Measurements from ENCODE around the gene ATP10B. TPM values are rescaled to one million over a fixed set of nuclear protein-coding genes. Genes with fewer than 3 reads are reported as not detected.
"Not testable (repeated sequence)": the region's sequence is repeated elsewhere in the genome, so short reads cannot be mapped to it uniquely, and the experiment has no call there.

The ATP10B gene
- polyA plus RNA-seq (2012; ENCODE audit: missing spikeins): 0.76 TPM

DNA sequence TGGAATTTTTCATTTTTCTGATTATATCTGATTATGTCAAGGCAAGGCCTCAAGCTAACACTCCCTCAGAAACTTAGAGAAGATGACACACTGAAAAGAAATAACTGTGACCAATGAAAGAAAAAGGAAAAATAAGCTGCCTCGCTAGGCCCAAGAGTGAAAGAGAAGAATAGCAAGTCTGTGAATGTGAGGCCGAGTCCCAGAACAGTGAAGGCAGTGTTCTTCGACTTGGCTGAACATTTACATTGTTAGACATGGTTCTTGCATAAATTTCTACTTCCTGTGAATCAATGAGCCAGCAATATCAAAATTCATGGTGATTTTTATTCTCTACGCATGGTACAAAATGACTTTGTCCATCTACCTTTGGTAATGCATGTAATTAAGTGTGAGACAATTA, at the start of gene ATP10B:
Gene ATP10B, minus strand, starts transcription at position 163 of the 400 bp plus-strand sequence. CDS start 164,137 bp downstream, outside the sequence.
- TF ChIP-seq POLR2A (IDR thresholded peaks at IDR 0.05; ENCODE audit: low read depth, low read length) (no peak), POLR2AphosphoS5 (IDR thresholded peaks at IDR 0.05; ENCODE audit: low read depth, low read length) (no peak), TAF1 (IDR thresholded peaks at IDR 0.05; ENCODE audit: borderline replicate concordance, low read depth, low read length) (no peak)
- DNase-seq (ENCODE audit: insufficient read length) (no peak), FAIRE-seq (no peak)

DNA sequence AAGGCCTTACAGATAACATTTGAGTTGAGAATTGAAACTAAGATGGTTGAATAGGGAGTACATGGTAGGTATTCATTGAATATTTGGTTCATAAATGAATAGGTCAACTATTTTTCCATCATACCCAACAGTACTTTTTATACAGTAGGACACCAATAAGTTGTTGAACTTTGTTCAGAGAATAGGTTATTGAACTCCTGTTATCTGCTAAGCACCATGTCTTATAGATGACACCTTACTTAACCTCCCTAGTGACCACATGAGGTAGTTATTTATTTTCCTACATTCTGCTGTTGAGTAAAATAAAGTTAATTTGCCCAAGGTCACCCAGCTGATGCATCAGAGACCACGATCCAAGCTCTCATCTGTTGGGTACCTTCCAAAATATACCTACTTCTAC, 49.6 kb upstream of the ATP10B start:
- no peak for FAIRE-seq
- TF ChIP-seq POLR2A (IDR thresholded peaks at IDR 0.05; ENCODE audit: low read depth, low read length) (no peak), TAF1 (IDR thresholded peaks at IDR 0.05; ENCODE audit: borderline replicate concordance, low read depth, low read length) (no peak), POLR2AphosphoS5 (IDR thresholded peaks at IDR 0.05; ENCODE audit: low read depth, low read length) (no peak)
- no peak for DNase-seq (ENCODE audit: insufficient read length)

GRCh38 chr5:160899735-160900134, 47.7 kb upstream of the ATP10B start:
- TF ChIP-seq TAF1 (IDR thresholded peaks at IDR 0.05; ENCODE audit: borderline replicate concordance, low read depth, low read length): no peak
- no peak for FAIRE-seq
- DNase-seq (ENCODE audit: insufficient read length): no peak

- FAIRE-seq; DNase-seq (ENCODE audit: insufficient read length): not testable (repeated sequence)
Observed at GRCh38 chr5:160893180-160893964, 41.4 kb upstream of the ATP10B start.

DNA sequence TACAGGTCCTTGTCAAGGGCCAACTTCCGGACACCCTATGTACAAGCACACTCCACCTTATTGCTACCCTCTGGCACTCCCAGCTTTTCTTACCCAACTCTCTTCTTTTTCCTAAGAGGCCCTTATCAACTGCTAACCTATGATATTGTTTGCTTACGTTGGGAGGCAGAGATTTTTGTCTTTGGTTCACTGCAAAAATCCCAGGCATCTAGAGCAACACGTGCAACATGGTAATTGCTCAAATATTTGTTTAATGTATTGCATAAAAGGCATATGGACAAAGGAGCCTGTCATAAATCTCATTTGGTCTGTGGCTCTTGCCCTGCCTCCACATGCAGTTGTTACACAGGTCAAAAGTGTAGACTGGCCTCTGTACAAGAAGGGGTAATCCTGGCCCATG, 35.8 kb upstream of the ATP10B start:
- FAIRE-seq (no peak), DNase-seq (ENCODE audit: insufficient read length) (no peak)
- no peak for TF ChIP-seq TAF1 (IDR thresholded peaks at IDR 0.05; ENCODE audit: borderline replicate concordance, low read depth, low read length)
- no peak for TF ChIP-seq POLR2A (IDR thresholded peaks at IDR 0.05; ENCODE audit: low read depth, low read length)
- TF ChIP-seq POLR2AphosphoS5 (IDR thresholded peaks at IDR 0.05; ENCODE audit: low read depth, low read length): no peak

GRCh38 chr5:160873560-160874200, 21.7 kb upstream of the ATP10B start:
- not testable (repeated sequence) for FAIRE-seq; DNase-seq (ENCODE audit: insufficient read length)

DNA sequence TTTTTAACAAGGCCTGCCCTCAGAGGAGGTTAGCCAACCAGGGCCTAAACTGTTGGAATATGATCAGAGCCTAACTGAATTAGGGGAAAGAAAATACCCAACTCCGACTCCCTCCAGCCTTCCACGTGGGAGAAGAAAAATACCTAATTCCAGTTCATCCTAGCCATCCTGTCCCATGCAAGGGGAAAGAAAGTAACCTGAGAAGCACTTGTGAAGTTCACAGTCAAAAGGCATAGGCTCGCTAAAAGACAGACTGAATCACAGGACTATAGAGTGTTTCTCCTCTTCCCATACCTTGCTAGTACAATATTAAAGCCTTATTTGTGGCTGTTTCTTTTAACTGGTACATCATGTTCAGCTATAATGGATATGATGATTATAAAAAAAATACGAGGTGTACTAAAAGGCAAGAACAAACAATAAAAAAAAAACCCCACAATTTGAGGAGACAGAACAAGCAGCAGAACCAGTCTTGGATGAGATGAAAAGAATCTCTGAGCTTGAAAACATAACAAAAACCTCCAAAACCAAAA, 18.0 kb upstream of the ATP10B start:
- no peak for DNase-seq (ENCODE audit: insufficient read length)
- TF ChIP-seq POLR2AphosphoS5 (IDR thresholded peaks at IDR 0.05; ENCODE audit: low read depth, low read length) (no peak), TAF1 (IDR thresholded peaks at IDR 0.05; ENCODE audit: borderline replicate concordance, low read depth, low read length) (no peak), POLR2A (IDR thresholded peaks at IDR 0.05; ENCODE audit: low read depth, low read length) (no peak)
- FAIRE-seq: no peak

GRCh38 chr5:160867976-160868375, 16.0 kb upstream of the ATP10B start:
- FAIRE-seq (no peak), DNase-seq (ENCODE audit: insufficient read length) (no peak)
- TF ChIP-seq POLR2A (IDR thresholded peaks at IDR 0.05; ENCODE audit: low read depth, low read length) (no peak), TAF1 (IDR thresholded peaks at IDR 0.05; ENCODE audit: borderline replicate concordance, low read depth, low read length) (no peak), POLR2AphosphoS5 (IDR thresholded peaks at IDR 0.05; ENCODE audit: low read depth, low read length) (no peak)

DNA sequence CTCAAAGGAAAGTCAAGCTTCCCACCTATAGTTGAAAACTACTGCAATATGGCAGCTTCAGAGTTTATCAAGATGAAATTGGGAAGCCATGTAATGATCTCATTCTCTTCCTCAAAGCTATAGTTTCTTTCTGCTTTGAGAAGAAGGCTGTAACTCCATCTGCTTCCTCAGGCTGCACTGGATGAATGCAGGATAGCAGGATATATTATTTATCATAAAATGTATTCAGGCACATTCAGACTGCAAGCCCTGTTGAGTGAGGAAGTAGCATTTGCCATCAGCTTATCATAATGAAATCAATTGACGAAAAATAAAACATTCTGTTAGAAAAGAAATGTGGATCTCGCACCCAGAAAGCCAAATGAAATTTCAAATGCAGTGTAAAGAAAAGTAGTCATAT, 560 bp downstream of the ATP10B start:
- FAIRE-seq: no peak
- TF ChIP-seq POLR2A (IDR thresholded peaks at IDR 0.05; ENCODE audit: low read depth, low read length) (no peak), TAF1 (IDR thresholded peaks at IDR 0.05; ENCODE audit: borderline replicate concordance, low read depth, low read length) (no peak), POLR2AphosphoS5 (IDR thresholded peaks at IDR 0.05; ENCODE audit: low read depth, low read length) (no peak)
- DNase-seq (ENCODE audit: insufficient read length): no peak

DNA sequence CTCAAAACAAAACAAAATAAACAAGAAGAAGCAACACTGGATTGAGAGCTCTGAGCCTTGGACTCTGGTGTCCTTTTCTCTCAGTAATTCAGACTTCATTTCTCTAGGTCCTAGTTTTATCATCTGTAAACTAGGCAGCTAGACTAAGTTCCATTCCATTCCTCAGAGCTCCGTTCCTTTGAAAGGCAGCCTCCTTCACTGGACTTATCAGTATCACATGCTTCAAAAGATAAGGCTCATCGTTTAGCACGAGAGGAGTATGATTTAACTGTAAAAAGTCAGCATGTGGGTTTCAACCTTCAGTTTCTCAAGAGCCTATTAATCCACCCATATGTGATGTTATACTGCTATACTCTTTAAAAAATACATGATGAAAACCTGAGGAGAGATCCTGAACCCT, 1.6 kb downstream of the ATP10B start:
- DNase-seq (ENCODE audit: insufficient read length) (no peak), FAIRE-seq (no peak)
- TF ChIP-seq POLR2A (IDR thresholded peaks at IDR 0.05; ENCODE audit: low read depth, low read length) (no peak), TAF1 (IDR thresholded peaks at IDR 0.05; ENCODE audit: borderline replicate concordance, low read depth, low read length) (no peak), POLR2AphosphoS5 (IDR thresholded peaks at IDR 0.05; ENCODE audit: low read depth, low read length) (no peak)

DNA sequence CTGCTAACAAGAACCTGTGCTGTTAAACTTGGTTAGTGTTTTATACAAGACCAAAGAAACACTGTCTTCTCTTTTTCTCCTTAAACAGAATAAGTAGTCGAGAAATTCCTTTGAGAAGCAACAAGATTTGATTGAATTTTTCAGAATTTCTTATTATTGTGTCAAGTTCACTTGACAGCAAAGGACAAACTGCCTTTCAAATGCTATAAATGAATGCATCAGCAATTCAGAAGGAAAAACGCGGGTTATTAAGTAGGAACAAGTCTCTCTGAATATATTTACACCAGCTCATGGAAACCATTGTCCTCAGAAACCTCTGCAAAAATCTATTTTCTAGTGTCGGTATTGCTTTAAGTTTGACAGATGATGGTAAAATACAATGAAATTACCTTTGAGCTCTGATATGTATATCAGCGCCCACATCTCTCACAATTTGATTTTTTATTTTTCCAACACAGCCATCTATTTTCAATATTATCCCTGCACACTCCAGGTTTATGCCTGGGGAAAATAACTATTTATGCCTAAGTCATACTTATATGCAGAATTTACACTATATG, 4.4 kb downstream of the ATP10B start:
- no peak for FAIRE-seq
- TF ChIP-seq POLR2A (IDR thresholded peaks at IDR 0.05; ENCODE audit: low read depth, low read length): no peak
- no peak for TF ChIP-seq POLR2AphosphoS5 (IDR thresholded peaks at IDR 0.05; ENCODE audit: low read depth, low read length)
- TF ChIP-seq TAF1 (IDR thresholded peaks at IDR 0.05; ENCODE audit: borderline replicate concordance, low read depth, low read length): no peak
- DNase-seq (ENCODE audit: insufficient read length): no peak

- DNase-seq (ENCODE audit: insufficient read length) (no peak), FAIRE-seq (no peak)
- TF ChIP-seq TAF1 (IDR thresholded peaks at IDR 0.05; ENCODE audit: borderline replicate concordance, low read depth, low read length) (no peak), POLR2AphosphoS5 (IDR thresholded peaks at IDR 0.05; ENCODE audit: low read depth, low read length) (no peak), POLR2A (IDR thresholded peaks at IDR 0.05; ENCODE audit: low read depth, low read length) (no peak)
Observed at GRCh38 chr5:160846642-160847041, 5.4 kb downstream of the ATP10B start.

Measured in GM12892 (cell line).